GM20431 (cell line): ENCODE data around the gene KLHL25.

Experiments
- in situ Hi-C: fragments of 300-500 bp; cut with MseI, MboI; formaldehyde crosslinking; loops from one replicate; pipeline ENCODE4 v1.15.0; 2020; ENCODE audit warnings: low sequenced_read_pairs; ENCODE audit not compliant: unreplicated experiment

The KLHL25 gene, protein sequence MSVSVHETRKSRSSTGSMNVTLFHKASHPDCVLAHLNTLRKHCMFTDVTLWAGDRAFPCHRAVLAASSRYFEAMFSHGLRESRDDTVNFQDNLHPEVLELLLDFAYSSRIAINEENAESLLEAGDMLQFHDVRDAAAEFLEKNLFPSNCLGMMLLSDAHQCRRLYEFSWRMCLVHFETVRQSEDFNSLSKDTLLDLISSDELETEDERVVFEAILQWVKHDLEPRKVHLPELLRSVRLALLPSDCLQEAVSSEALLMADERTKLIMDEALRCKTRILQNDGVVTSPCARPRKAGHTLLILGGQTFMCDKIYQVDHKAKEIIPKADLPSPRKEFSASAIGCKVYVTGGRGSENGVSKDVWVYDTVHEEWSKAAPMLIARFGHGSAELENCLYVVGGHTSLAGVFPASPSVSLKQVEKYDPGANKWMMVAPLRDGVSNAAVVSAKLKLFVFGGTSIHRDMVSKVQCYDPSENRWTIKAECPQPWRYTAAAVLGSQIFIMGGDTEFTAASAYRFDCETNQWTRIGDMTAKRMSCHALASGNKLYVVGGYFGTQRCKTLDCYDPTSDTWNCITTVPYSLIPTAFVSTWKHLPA

DNA sequence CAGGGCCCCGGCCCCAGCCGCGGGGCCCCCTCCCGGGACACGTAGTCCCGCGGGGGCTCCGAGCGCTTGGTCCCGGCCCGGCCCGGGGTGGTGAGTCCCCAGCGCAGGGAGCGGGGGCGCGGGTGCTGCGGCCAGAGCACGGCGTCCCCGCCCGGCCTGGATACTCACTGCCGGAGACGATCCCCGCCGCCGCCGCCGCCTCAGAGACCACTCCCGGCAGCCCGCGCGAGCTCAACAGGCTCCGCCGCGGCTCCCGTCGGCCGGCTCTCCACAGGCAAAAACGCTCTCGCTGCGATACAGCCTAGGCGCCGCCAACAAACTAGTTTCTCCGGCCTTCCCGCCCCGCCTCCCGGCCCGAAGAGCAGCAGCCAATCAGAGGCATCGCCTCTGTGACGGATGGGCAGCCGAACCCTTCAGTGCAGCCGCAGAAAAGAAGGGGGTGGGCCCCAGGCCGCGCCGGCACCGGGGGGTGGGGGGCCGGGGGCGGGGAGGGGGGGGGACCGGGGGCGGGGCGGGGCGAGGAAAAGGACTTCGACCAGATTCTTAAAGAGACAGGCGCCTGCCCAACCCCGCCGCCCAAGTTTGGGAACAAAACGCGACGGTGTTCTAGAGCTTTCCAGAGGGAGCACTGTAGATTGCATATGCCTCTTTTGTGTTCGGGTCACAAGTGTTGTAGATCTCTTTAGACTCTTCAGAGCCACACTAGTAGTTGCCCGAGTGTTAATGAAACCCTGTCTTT, at the start of gene KLHL25:
Gene KLHL25, minus strand, starts transcription at position 328 of the 739 bp plus-strand sequence. CDS start 25,115 bp downstream, outside the sequence.
- in situ Hi-C loops: no loop called here

DNA sequence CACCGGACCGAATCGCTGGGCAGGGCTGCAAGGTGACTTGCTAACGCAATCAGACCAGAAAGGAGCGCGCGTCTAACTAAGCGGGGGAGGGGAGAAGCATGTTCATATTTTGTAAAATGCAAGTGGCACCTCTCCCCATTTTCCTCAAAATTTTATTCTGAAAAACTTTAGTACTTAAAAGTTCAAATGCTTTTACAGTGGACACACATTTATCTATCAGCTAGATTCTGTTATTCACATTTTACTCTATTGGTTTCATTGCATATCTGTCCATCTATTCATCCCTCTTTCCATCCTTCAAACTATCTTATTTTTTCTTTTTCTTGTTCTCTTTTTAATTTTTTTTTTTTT, 46.1 kb upstream of the KLHL25 start:
- in situ Hi-C loops: loop anchor here (25.0 kb wide), 2 partner anchors 228 to 553 kb away; no protein-coding TSS in a partner anchor

DNA sequence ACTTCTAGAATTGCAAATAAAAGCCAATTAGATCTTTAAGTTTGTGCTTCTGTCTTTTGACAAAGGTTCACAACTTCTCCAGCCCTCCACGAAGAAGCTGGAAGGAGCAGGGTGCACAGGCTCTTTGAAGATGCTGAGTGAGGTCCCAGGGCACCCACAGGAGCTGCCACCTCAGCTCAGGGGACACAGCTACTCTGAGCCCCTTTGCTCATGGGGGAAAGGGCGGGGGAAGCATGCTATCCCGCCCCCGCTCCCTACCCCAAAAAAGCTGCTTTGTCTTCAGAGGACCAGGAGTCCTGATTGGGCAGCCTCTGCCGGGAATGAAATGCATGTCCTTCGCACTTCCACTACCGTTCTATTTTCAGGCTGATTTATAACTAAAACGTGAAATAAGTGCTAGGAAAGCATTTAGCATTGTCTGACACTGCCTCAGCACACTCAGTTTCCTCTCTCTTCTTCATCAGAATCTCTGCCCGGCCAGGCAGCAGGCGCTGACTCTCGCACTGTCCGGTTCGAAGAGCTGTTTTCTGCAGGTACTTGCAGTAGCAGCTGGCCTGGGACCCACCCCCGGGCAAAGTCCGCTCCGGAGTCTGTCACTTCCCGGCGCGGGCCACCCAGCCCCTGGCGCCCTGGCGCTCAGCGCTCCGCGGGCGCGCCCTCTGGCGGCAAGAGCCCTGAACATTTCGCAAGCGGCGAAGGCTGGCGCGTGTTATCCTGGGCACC, 45.5 kb upstream of the KLHL25 start:
- in situ Hi-C loops: loop anchor here (25.0 kb wide), 2 partner anchors 228 to 553 kb away; no protein-coding TSS in a partner anchor

DNA sequence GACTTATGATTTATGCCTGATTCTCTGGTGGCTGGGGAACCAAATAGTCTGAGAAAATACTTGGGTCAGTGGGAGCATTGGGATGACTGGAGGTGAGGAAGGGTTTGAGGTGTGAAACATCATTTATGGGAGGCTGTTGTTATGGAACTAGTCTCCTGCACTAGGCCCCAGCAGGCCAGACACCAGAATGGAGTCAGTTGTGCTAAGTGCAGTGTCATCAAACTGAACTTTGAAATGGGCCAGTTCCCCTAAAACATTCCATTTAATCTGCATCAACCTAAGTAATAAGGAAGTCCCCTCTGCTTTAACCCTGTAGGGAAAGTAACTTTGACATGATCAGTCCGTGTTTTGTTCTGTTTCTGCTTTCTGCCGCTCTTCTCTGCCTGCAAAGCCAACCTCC, 44.9 kb upstream of the KLHL25 start:
- in situ Hi-C loops: loop anchor here (25.0 kb wide), 2 partner anchors 227 to 552 kb away; no protein-coding TSS in a partner anchor

DNA sequence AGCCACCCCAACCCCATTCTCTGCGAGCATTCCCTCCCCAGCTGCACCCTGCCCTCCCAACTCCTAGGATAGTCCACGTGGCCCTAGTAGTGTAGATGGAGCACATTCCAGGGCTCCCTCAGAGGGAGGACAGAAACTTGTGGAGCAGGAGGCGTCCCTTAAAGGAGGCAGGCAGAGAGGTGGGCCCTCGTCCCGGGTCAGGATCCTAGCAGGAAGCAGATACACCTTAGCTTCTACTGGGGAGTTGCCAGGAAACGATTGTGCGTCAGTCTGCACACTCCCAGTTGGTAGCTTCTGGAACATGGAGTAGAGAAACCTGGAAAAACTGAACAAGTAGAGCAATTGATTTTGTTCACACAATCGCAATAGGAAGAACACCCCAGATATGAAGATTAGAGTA, 43.9 kb upstream of the KLHL25 start:
- in situ Hi-C loops: loop anchor here (25.0 kb wide), 2 partner anchors 226 to 551 kb away; no protein-coding TSS in a partner anchor

DNA sequence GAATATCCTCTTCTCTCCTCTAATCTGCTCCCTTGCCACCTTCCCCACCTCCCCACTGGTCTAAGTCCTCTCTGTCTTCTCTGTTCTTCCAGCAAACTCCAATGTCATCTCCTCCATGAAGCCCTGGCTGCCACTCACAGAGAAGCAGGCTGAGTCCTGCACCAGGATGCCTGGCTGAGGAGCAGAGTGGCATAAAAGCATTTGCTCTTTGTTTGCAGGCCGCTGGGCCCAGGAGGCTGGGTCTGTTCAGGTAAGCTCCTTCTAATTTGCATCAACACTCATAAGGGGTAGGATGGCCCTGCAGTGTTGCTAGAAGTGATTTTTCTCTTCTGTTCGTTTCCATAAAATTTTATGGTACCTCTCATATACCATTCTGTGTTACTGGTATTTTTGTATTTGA, 43.2 kb upstream of the KLHL25 start:
- in situ Hi-C loops: loop anchor here (25.0 kb wide), 2 partner anchors 226 to 551 kb away; no protein-coding TSS in a partner anchor

DNA sequence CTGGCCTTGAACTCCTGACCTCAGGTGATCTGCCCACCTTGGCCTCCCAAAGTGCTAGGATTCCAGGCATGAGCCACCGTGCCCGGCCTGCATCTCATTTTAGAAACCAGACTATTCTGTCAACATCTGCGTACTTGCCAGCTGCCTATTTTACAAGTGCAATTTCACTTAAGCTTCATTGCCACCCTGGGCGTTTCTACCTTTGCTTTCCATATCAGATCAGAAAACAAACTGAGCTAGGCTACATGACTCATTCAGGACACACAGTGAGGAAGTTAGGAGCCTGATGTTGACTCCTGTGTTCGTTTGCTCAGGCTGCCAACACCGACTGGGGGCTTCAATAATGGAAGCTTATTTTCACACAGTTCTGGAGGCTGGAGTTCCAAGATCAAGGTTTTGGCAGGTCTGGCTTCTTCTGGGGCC, 42.3 kb upstream of the KLHL25 start:
- in situ Hi-C loops: loop anchor here (25.0 kb wide), 2 partner anchors 225 to 550 kb away; no protein-coding TSS in a partner anchor

DNA sequence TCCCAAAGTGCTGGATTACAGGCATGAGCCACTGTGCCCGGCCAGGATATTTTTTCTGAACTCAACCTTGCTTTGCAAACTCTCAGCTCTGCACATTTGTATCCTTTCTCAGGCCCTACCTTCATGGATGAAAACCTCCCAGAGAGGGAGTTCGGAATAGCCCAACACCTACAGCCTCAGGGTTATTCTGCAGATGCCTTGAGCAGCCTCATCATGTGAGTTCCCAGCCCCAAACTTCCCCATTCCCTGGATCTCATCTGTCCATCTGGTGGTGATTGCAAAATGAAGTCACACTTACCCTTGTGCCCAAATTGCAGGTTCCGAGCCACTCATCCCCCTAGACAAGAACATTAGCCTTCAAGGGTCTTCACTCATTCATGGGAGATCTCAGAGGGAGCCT, 39.9 kb upstream of the KLHL25 start:
- in situ Hi-C loops: loop anchor here (25.0 kb wide), 2 partner anchors 222 to 547 kb away; no protein-coding TSS in a partner anchor

DNA sequence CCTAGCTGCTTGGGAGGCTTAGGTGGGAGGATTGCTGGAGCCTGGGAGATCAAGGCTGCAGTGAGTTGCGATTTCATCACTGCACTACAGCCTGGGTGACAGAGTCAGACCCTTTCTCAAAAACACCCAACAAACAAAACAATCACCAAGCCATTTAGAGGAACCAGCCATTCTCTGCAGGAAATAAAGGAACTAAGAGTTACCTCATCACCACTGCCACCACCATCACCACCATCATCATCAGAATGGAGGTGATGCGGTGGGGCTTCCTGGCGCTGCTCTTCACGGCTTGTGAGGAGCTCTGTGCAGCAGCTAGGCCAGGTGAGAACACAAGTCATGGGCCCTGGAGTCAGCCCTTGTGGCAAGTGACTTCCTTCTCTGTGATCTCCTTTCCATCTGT, 37.7 kb upstream of the KLHL25 start:
- in situ Hi-C loops: loop anchor here (25.0 kb wide), 2 partner anchors 220 to 545 kb away; no protein-coding TSS in a partner anchor

DNA sequence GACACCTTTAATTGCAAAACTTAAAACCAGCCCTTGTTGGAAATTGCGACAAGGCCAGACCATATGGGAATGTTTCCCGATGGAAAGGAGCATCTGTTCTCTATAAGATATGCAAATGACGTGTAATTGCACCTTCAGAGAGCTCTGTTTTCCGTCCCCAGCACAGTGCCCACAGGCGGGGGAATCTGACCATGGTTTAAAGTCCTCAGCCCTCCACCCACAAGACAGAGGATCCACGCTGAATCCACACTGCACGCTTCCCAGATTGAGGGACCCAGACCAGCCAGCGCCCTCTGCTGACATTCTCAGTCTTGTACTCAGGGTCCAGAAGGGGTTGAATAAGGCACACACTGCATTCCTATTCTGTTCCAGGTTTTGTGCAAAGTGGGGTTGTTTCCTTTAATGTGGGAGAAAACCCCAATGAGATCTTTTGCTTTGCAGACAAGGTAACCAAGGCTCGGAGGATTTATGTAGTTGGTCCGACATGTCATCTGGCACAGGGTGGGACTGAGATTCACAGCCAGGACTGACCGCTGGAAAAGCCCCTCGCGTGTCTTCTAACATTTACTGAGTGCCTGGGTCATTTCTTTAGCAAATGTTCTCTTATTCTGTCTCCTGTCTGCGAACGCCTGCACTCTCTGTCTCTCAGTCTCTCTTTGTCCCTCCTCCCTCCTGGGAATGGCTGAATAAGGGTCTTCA, 36.8 kb upstream of the KLHL25 start:
- in situ Hi-C loops: loop anchor here (25.0 kb wide), 2 partner anchors 219 to 544 kb away; no protein-coding TSS in a partner anchor

DNA sequence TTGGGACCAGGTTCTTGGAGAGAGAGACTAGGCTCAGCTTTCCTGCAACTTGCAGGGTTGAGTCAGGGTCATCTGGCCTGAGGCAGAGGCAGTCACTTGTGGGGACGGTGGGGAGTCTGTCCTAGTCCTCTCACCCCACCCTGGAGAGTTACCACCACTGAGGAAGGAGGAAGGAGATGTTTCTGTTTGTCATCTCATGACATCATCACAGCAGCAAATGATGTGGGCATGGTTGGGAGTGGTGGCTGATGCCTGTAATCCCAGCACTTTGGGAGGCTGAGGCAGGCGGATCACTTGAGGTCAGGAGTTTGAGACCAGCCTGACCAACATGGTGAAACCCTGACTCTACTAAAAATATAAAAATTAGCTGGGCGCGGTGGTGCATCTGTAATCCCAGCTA, 35.0 kb upstream of the KLHL25 start:
- in situ Hi-C loops: loop anchor here (25.0 kb wide), 2 partner anchors 217 to 542 kb away; no protein-coding TSS in a partner anchor

DNA sequence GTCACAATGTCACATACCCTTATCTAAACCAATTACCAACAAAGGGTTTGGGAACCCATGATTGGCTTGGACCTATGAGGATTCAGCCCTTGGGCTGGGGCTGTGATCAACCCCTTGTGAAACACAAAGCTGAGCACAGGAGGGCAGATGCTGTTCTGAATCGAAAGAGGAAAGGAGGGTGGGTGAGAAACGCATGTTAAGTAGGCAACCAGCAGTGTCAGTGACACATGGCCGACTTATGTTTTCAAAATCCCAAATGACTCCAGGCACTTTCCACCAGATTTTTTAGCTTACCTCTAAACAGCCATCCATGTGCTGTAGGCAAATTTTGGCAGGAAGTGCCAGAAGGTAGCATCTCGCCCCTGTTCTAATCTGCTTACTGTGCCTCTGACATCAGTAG, 34.1 kb upstream of the KLHL25 start:
- in situ Hi-C loops: loop anchor here (25.0 kb wide), 2 partner anchors 217 to 542 kb away; no protein-coding TSS in a partner anchor

DNA sequence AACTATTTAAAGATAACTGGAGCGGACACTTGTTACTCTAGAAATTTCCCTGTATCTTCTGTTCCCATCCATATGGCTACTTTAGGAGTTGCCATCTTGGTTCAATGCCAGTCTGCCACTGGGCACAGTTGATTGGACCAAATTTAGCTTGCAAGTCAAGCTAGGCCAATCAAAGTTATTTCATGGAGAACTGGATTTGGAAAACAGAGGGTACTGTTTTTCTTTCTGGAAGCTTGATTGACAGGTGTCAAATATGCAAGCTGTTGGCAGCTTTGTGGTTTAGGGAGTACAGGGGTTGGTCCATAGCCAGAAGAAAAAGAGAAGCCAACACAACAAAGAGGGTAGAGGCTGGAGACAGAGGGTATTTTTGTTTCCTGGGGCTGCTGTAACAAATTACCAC, 33.4 kb upstream of the KLHL25 start:
- in situ Hi-C loops: loop anchor here (25.0 kb wide), 2 partner anchors 216 to 541 kb away; no protein-coding TSS in a partner anchor

DNA sequence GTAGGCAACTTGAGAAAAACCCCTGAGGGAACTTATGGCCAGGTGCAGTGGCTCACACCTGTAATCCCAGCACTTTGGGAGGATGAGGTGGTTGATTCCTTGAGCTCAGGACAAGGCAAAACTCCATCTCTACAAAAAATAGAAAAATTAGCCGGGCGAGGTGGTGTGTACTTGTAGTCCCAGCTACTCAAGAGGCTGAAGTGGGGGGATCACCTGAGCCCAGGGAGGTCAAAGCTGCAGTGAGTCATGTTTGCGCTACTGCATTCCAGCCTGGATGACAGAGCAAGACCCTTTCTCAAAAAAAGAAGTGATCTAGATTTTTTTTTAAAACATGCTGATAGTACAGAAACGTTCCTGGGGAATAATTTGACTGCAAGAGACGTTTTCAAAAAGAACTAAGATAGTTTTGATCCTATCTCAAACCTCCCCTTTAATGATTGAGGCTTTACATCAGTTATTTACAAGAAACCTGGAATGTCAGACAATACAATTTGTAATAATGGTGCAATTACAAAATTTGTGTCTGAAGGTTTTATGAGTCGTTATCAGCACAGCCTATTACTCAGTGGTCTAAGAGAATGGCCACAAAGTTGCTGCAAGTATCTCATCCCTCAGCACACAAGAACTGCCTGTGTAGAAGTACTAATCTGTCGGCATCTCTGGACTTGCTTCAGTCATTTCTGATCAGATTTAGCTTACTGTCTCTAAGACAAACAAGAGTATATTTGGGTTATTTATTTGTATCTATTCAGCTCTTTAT, 32.2 kb upstream of the KLHL25 start:
- in situ Hi-C loops: loop anchor here (25.0 kb wide), 2 partner anchors 215 to 540 kb away; no protein-coding TSS in a partner anchor

DNA sequence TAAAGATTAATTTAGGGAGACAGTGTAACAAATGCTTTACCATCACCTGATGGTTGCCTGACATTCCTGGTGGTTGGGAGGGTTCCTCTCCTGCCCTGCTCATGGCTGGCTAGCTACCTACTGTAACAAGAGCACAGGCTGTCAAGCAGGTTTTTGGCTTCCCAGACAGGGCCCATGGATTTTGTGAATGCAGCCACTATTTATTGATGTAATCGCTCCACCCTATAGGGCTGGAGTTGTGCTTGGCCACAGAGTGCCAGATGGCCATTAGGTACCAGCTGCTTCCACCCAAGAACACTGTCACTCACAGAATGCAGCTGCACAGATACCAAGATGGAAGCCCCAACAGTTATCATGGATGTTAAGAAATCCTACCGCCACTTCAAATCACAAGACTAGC, 31.0 kb upstream of the KLHL25 start:
- in situ Hi-C loops: loop anchor here (25.0 kb wide), 2 partner anchors 213 to 538 kb away; no protein-coding TSS in a partner anchor

DNA sequence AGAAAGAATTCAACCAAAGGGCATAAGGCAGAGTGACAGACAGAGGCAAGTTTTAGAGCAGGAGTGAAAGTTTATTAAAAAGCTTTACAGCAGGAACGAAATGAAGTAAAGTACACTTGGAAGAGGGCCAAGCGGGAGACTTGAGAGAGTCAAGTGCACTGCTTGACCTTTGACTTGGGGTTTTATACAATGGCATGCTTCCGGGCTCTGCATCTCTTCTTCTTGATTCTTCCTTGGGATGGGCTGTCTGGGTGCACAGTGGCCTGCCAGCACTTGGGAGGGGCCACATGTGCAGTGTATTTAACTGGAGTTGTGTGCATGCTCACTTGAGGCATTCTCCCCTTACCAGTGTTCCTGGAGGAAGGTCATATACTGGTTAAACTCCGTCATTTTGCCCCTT, 30.4 kb upstream of the KLHL25 start:
- in situ Hi-C loops: loop anchor here (25.0 kb wide), 2 partner anchors 213 to 538 kb away; no protein-coding TSS in a partner anchor

DNA sequence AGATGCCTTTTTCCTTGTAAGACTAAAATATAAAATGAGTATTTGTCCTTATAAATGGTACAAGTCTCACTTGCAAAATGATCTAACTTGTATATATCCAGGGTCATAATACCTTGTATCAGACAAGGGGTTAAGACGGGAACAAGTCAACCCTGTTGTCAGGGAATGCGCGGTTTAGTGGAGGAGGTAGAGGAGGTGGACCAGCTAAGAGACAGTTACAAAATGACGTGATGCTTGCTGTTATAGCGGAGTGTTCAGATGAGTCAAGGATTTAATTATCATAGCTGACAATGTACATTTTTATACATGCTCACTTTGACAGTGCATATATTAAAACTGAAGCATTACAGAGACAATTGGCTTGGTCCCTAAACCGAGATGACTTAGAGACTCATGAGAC, 26.8 kb upstream of the KLHL25 start:
- in situ Hi-C loops: no loop called here

DNA sequence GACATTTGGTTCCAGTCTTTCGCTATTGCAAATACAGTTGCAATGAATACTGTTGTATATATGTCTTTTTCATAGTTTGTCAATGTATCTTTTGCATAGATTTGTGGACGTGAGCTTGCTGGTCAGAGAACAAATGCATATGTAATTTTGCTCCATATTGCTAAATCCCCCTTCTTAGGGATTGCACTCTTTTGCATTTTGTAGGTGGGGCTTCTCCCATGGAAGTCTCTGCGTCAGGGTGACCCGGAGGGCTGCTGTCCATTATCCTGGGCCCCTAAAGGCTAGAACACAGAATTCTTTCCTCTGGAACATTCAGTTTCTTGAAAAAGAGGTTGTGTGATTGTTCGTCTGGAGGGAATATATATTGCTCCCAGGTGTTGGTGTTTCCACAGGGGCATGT, 25.2 kb upstream of the KLHL25 start:
- in situ Hi-C loops: no loop called here
